Measurements from ENCODE around the gene TAP1.

- no peak for TF ChIP-seq CTCF (IDR thresholded peaks at IDR 0.05)
- TF ChIP-seq POLR2A (IDR thresholded peaks at IDR 0.05) = no peak
Observed at GRCh38 chr6:32818867-32819266, 34.6 kb downstream of the TAP1 start.
